ENCODE results near the gene DPF3. TPM values are rescaled to one million over a fixed set of nuclear protein-coding genes. Genes with fewer than 3 reads are reported as not detected.

The DPF3 gene
- 2.8 and 4.3 TPM in 2 replicates for total RNA-seq

- Mint-ChIP-seq H3K36me3 (ENCODE audit: low read depth) (peaks cover 1% of the 10 kb centered on the region), H3K27me3 (ENCODE audit: insufficient read depth) (peaks cover 51% of the 10 kb centered on the region), H3K4me1 (ENCODE audit: low read depth) (peaks cover 29% of the 10 kb centered on the region), H3K27ac (peak within 1 kb of the TSS; percentile 86), H3K9me3 (no peaks in the 10 kb centered on the region), H3K4me3 (peak within 1 kb of the TSS; percentile 95)
- intact Hi-C loops (cut with micrococcal nuclease) = loop anchor here (1.0 to 5.0 kb wide), 8 partner anchors 9 to 846 kb away; partner anchors contain the start of genes DCAF4 and RBM25
- DNase-seq (ENCODE audit: low spot score) = peak; percentile 93
Observed at GRCh38 chr14:72893636-72894322, at the start of gene DPF3. Gene DPF3, minus strand, starts transcription at chr14:72894101. Its CDS starts 13 bp downstream, at chr14:72894088.

- H3K4me1 Mint-ChIP-seq (ENCODE audit: low read depth) = no peaks in the 10 kb centered on the region
- intact Hi-C loops (cut with micrococcal nuclease) = no loop called here
- peaks cover 36% of the 10 kb centered on the region for H3K36me3 Mint-ChIP-seq (ENCODE audit: low read depth)
- DNase-seq (ENCODE audit: low spot score) = no peak
- H3K27me3 Mint-ChIP-seq (ENCODE audit: insufficient read depth) = no peaks in the 10 kb centered on the region
- no peaks in the 10 kb centered on the region for H3K9me3 Mint-ChIP-seq
- no peak overlapping the region for H3K27ac Mint-ChIP-seq
- H3K4me3 Mint-ChIP-seq = no peak overlapping the region
Observed at GRCh38 chr14:72942934-72943333, 49.0 kb upstream of the DPF3 start.

- intact Hi-C loops (cut with micrococcal nuclease) = no loop called here
- no peak for DNase-seq (ENCODE audit: low spot score)
- H3K27me3 Mint-ChIP-seq (ENCODE audit: insufficient read depth) = no peaks in the 10 kb centered on the region
- H3K4me1 Mint-ChIP-seq (ENCODE audit: low read depth) = peaks cover 14% of the 10 kb centered on the region
- H3K27ac Mint-ChIP-seq = no peak overlapping the region
- no peaks in the 10 kb centered on the region for H3K9me3 Mint-ChIP-seq
- no peak overlapping the region for H3K4me3 Mint-ChIP-seq
- H3K36me3 Mint-ChIP-seq (ENCODE audit: low read depth) = peaks cover 36% of the 10 kb centered on the region
Observed at GRCh38 chr14:72941286-72941985, 47.5 kb upstream of the DPF3 start.

- Mint-ChIP-seq H3K27ac (no peak overlapping the region), H3K4me1 (ENCODE audit: low read depth) (peaks cover 15% of the 10 kb centered on the region), H3K27me3 (ENCODE audit: insufficient read depth) (no peaks in the 10 kb centered on the region), H3K4me3 (no peak overlapping the region), H3K36me3 (ENCODE audit: low read depth) (peaks cover 32% of the 10 kb centered on the region), H3K9me3 (no peaks in the 10 kb centered on the region)
- intact Hi-C loops (cut with micrococcal nuclease) = no loop called here
- no peak for DNase-seq (ENCODE audit: low spot score)
Observed at GRCh38 chr14:72939630-72940029, 45.7 kb upstream of the DPF3 start.

- Mint-ChIP-seq H3K4me1 (ENCODE audit: low read depth) (peaks cover 21% of the 10 kb centered on the region), H3K27me3 (ENCODE audit: insufficient read depth) (no peaks in the 10 kb centered on the region), H3K27ac (no peak overlapping the region), H3K36me3 (ENCODE audit: low read depth) (peaks cover 8% of the 10 kb centered on the region), H3K4me3 (no peak overlapping the region), H3K9me3 (no peaks in the 10 kb centered on the region)
- intact Hi-C loops (cut with micrococcal nuclease) = no loop called here
- DNase-seq (ENCODE audit: low spot score) = no peak
Observed at GRCh38 chr14:72932893-72933292, 39.0 kb upstream of the DPF3 start.

- H3K27ac Mint-ChIP-seq = no peak overlapping the region
- peaks cover 3% of the 10 kb centered on the region for H3K36me3 Mint-ChIP-seq (ENCODE audit: low read depth)
- no peaks in the 10 kb centered on the region for H3K9me3 Mint-ChIP-seq
- H3K4me1 Mint-ChIP-seq (ENCODE audit: low read depth) = peaks cover 14% of the 10 kb centered on the region
- no peak overlapping the region for H3K4me3 Mint-ChIP-seq
- DNase-seq (ENCODE audit: low spot score) = no peak
- H3K27me3 Mint-ChIP-seq (ENCODE audit: insufficient read depth) = peaks cover 11% of the 10 kb centered on the region
- intact Hi-C loops (cut with micrococcal nuclease) = loop anchor here (5.0 kb wide), 1 partner anchor 208 kb away; the partner anchor contains the start of gene PSEN1
Observed at GRCh38 chr14:72929316-72930080, 35.6 kb upstream of the DPF3 start.

GRCh38 chr14:72928872-72929271 is 35.0 kb upstream of the DPF3 start:
- Mint-ChIP-seq H3K9me3 (no peaks in the 10 kb centered on the region), H3K4me1 (ENCODE audit: low read depth) (peaks cover 14% of the 10 kb centered on the region), H3K36me3 (ENCODE audit: low read depth) (peaks cover 3% of the 10 kb centered on the region), H3K27me3 (ENCODE audit: insufficient read depth) (peaks cover 16% of the 10 kb centered on the region), H3K4me3 (no peak overlapping the region), H3K27ac (no peak overlapping the region)
- intact Hi-C loops (cut with micrococcal nuclease) = loop anchor here (5.0 kb wide), 1 partner anchor 208 kb away; the partner anchor contains the start of gene PSEN1
- no peak for DNase-seq (ENCODE audit: low spot score)

GRCh38 chr14:72926292-72927028 is 32.6 kb upstream of the DPF3 start, which contains the start of gene DCAF4:
Gene DCAF4, plus strand, starts transcription at chr14:72926464. Its CDS starts 11,515 bp downstream, at chr14:72937979.
- Mint-ChIP-seq H3K4me1 (ENCODE audit: low read depth) (peaks cover 8% of the 10 kb centered on the region), H3K4me3 (peak within 1 kb of the TSS; percentile 90), H3K27me3 (ENCODE audit: insufficient read depth) (peaks cover 16% of the 10 kb centered on the region), H3K36me3 (ENCODE audit: low read depth) (no peaks in the 10 kb centered on the region), H3K9me3 (no peaks in the 10 kb centered on the region), H3K27ac (peak within 1 kb of the TSS; percentile 95)
- intact Hi-C loops (cut with micrococcal nuclease) = loop anchor here (1.0 to 5.0 kb wide), 6 partner anchors 32 to 532 kb away; partner anchors contain the start of genes DPF3, NUMB, PSEN1 and RBM25
- DNase-seq (ENCODE audit: low spot score) = peak; percentile 94

- Mint-ChIP-seq H3K9me3 (no peaks in the 10 kb centered on the region), H3K4me1 (ENCODE audit: low read depth) (peaks cover 8% of the 10 kb centered on the region), H3K27me3 (ENCODE audit: insufficient read depth) (peaks cover 19% of the 10 kb centered on the region), H3K27ac (peak overlapping the region; percentile 95), H3K36me3 (ENCODE audit: low read depth) (no peaks in the 10 kb centered on the region), H3K4me3 (peak overlapping the region; percentile 90)
- no peak for DNase-seq (ENCODE audit: low spot score)
- intact Hi-C loops (cut with micrococcal nuclease) = loop anchor here (1.0 to 5.0 kb wide), 6 partner anchors 32 to 532 kb away; partner anchors contain the start of genes DPF3, NUMB, PSEN1 and RBM25
Observed at GRCh38 chr14:72925815-72926291, 32.0 kb upstream of the DPF3 start.

GRCh38 chr14:72925171-72925759 is 31.4 kb upstream of the DPF3 start:
- intact Hi-C loops (cut with micrococcal nuclease) = loop anchor here (5.0 kb wide), 1 partner anchor 212 kb away; the partner anchor contains the start of gene PSEN1
- Mint-ChIP-seq H3K4me3 (peak overlapping the region; percentile 90), H3K9me3 (no peaks in the 10 kb centered on the region), H3K27me3 (ENCODE audit: insufficient read depth) (peaks cover 21% of the 10 kb centered on the region), H3K36me3 (ENCODE audit: low read depth) (no peaks in the 10 kb centered on the region), H3K4me1 (ENCODE audit: low read depth) (peaks cover 8% of the 10 kb centered on the region), H3K27ac (no peak overlapping the region)
- no peak for DNase-seq (ENCODE audit: low spot score)

- intact Hi-C loops (cut with micrococcal nuclease) = no loop called here
Observed at GRCh38 chr14:72924337-72924736, 30.4 kb upstream of the DPF3 start.

More at GRCh38 chr14:72924337-72924736, 30.4 kb upstream of the DPF3 start:
- peaks cover 8% of the 10 kb centered on the region for H3K4me1 Mint-ChIP-seq (ENCODE audit: low read depth)
- peaks cover 29% of the 10 kb centered on the region for H3K27me3 Mint-ChIP-seq (ENCODE audit: insufficient read depth)
- no peaks in the 10 kb centered on the region for H3K36me3 Mint-ChIP-seq (ENCODE audit: low read depth)
- H3K27ac Mint-ChIP-seq = no peak overlapping the region
- no peak for DNase-seq (ENCODE audit: low spot score)
- H3K4me3 Mint-ChIP-seq = no peak overlapping the region
- H3K9me3 Mint-ChIP-seq = no peaks in the 10 kb centered on the region

Data from activated T-helper 1 cell treated with anti-CD3 and anti-CD28 coated beads, Interleukin-12 subunit alpha, Interleukin-12 subunit beta, Interleukin-2, Interleukin-4 antibody, amounts not matched to agents 30 ng/mL and 10 ng/mL and 1 ng/mL, durations not matched to agents 14 hours and 24 hours and 36 hours (primary cell).